CD4-positive, alpha-beta T cell treated with Interleukin-10 for 1 hour (primary cell): ENCODE data around the gene ANKDD1B.
"Not testable (repeated sequence)": the region's sequence is repeated elsewhere in the genome, so short reads cannot be mapped to it uniquely, and the experiment has no call there.

Experiments used
- DNase-seq: peaks from one replicate; pipeline ENCODE4 v3.0.0-alpha.2; 2020

ANKDD1B gene

GRCh38 chr5:75611311-75612225 lies at the start of gene ANKDD1B:
Gene ANKDD1B (plus strand): TSS chr5:75611453. CDS start chr5:75611635, 182 bp downstream.
- DNase-seq, result no peak

- not testable (repeated sequence) for DNase-seq
Measured at GRCh38 chr5:75565991-75566709, 45.1 kb upstream of the ANKDD1B start.

DNA sequence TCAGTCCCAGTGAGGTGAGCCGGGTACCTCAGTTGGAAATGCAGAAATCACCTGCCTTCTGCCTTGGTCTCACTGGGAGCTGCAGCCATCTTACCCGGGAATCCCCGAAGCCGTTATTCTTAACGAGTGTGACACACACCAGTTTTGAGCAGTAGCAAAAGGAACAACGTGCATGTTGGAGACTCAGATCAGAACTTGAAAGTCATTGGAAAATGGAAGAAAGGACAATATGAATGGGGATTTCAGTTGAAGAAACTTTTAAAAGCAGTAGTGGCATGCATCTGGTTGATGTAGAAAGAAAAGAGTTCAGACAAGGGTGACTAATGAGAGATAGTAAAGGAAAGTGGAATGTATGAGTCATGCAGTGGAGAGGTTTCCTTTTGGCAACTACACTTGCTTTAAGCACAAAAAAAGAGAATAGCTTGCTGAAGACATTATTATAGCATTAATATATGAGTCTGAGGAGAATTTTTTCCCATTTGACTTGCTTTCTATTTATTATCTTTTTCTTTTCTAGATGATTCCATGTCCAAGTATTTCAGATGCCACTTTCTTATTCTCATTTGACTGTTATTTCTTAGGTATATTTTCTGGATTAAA lies 44.4 kb upstream of the ANKDD1B start:
- peak; percentile 23 for DNase-seq

DNA sequence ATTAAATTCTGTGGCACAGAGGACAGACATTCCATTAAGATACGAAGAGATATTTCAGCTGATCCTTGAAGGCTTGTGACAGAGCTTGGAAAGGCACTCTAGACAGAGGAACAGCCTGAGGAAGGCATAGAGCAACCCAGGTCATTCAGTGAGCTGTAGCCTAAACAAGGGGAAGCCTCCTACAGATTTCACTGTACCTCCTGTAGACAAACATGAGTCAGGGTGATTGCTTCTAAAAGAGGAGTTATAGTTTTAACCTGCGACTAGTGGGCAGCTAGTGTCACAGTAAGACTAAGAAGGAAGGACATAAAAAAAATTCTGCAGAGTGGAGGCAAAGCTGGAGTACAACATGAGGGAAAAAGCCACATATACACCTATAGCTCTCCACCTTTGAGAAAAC lies 43.5 kb upstream of the ANKDD1B start:
- DNase-seq, result no peak

DNA sequence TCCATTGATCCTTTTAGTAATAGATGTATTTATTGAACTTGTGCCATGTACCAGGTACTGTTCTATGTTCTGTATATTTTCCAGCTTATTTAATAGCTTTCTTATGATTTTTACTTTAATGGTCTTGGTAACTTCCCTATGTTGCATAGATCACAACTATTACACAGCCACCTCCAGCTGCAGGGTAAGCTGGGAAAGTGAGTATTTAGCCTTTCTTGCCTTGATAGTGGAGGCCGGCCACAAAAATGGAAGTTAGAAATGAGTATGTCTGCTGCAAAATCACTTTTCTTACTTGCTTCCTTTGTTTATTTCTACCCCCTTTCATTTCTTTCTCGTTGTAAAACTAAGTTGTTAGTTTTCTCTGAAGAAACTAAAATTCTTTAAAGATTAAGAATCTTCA lies 43.1 kb upstream of the ANKDD1B start:
- DNase-seq, result no peak

DNA sequence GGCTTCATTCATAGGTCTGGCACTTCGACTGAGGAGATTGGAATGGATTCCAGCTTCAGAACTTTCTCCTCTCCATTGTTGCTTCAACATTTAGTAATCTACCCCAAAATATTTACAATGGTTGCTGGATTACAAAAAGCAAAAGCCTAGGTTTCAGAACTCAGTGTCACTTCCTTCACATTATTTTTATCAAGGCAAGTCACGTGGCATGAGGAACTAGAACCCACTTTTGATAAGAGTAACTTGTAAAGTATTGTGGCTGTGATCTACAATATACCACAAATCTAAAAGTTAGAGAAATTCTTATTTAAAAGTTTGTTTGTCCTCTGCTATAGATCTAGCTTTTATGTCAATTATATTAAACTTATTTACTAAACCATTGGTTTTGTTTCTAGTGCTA lies 39.7 kb upstream of the ANKDD1B start:
- no peak for DNase-seq

DNA sequence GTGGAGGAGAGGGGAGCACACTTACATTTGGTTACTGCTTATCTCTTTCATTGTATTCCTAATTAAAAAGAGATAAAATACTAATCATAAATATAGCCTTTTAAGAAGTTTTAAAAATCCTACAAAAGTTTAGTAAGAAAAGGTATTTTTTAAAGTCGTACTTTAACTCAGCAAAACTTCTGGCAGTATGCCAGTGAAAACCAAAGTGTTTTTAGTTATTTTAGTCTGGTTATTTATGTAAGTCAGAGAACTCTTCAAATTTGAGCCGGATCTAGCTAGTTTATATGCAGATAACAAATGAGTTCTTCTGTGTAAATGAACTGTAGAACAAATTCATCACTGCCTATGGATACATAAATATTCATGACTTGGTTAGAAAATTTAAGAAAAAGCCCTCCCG lies 36.5 kb upstream of the ANKDD1B start:
- no peak for DNase-seq

- not testable (repeated sequence) for DNase-seq
Measured at GRCh38 chr5:75578280-75578679, 33.0 kb upstream of the ANKDD1B start.

DNA sequence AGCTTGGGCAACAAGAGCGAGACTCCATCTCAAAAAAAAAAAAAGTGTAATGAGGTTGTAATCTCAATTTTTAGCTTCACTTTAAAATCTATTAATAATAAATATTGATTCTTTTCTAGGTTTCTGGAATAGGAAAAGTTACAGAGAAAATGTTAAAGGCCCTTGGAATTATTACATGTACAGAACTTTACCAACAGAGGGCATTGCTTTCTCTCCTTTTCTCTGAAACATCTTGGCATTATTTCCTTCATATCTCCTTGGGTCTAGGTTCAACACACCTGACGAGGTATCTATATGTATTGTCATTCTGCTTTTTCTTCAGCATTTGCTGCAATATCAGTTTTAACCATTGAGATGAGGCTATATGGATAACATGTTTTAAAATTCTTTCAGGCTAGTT lies 26.6 kb upstream of the ANKDD1B start:
- DNase-seq, result no peak

GRCh38 chr5:75588666-75589065 lies 22.6 kb upstream of the ANKDD1B start:
- no peak for DNase-seq

GRCh38 chr5:75600535-75600934 lies 10.7 kb upstream of the ANKDD1B start:
- DNase-seq, result no peak

DNA sequence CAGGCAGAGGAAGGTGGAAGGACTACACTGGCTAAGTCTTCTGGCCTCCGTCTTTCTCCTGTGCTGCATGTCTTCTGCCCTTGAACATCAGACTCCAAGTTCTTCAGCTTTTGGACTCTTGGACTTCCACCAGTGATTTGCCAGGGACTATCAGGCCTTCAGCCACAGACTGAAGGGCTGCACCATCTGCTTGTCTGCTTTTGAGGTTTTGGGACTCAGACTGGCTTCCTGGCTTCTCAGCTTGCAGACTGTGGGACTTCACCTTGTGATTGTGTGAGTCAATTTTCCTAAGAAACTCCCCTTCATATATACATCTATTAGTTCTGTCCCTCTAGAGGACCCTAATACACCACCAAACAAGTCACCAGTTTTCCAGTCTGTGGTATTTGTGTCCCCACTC lies 9.7 kb upstream of the ANKDD1B start:
- DNase-seq, result no peak

GRCh38 chr5:75601996-75602395 lies 9.3 kb upstream of the ANKDD1B start:
- DNase-seq, result no peak

- DNase-seq, result no peak
Measured at GRCh38 chr5:75603371-75603770, 7.9 kb upstream of the ANKDD1B start.

DNA sequence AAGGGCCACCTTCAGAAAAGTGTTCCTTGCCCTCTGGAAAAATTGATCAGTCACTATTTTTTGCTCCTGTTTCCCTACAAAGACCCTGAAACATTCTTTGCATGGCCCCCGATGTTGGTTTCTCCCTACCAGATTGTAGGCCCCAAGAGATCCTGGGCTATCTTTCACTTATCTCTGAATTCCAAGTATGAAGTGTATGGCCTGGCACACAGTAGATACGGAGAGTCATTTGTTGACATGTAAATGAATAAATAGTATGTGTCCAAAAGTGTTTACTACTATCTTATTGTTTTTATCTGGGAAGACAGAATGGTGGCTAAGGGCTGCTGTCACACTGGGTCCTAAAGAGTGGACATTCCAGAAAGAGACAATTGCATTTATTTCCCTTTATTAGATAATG lies 7.4 kb upstream of the ANKDD1B start:
- no peak for DNase-seq

DNA sequence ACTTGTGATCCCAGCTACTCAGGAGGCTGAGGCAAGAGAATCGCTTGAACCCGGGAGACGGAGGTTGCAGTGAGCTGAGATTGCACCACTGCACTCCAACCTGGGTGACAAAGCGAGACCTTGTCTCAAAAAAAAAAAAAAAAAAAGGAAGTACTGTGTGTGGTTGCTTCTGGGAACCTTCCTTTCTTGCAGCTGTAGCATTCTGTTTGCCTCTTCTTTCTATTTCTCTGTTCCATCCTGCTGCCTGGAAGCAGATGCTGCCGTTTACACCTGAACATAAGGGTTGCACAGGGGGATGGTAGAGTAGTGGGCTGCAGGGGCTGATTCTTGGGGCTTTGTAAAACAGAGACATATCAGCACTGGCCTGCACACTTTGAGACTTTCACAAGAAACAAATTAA lies 3.9 kb upstream of the ANKDD1B start:
- DNase-seq, result not testable (repeated sequence)

DNA sequence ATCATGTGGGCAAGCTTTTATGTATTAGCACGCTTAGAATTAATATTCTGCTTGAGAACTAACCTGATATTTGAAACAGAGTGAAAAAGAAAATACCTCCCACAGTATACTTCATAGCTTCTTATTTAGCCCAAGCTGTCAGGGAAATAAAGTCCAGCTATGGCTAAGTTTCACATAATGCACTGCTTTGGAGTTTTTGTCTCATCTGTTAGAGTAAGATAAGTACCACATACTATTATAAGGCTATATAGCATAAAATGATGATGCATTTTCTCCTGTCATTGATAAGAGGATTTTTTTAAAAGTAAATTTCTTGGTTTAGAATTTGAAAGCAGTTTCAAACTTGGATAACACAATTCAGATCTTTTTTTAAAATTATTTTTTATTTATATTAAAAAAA lies 2.4 kb upstream of the ANKDD1B start:
- no peak for DNase-seq

DNA sequence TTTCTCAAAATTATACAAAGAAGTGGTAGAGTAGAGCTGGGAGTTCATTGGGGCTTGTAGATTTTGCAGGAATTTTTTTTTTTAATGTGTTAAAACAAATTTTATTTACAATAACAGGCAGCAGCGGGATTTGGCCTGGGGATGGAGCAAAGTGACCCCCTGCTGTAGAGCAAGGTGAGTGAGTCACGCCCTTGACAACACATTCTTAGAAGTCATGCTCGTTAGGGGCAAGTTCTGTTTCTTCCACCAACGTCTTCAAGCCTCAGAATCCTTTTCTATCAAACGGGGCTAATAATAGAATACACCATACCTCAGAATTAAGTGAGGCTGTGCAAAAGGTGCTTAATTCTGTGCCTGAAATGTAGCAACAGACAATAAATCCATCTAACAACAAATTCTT lies 1.1 kb upstream of the ANKDD1B start:
- no peak for DNase-seq

DNA sequence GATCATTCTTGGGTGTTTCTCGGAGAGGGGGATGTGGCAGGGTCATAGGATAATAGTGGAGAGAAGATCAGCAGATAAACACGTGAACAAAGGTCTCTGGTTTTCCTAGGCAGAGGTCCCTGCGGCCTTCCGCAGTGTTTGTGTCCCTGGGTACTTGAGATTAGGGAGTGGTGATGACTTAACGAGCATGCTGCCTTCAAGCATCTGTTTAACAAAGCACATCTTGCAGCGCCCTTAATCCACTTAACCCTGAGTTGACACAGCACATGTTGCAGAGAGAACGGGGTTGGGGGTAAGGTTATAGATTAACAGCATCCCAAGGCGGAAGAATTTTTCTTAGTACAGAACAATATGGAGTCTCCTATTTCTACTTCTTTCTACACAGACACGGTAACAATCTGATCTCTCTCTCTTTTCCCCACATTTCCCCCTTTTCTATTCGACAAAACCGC lies 368 bp upstream of the ANKDD1B start:
- DNase-seq, result not testable (repeated sequence)

GRCh38 chr5:75612226-75612569 lies 945 bp downstream of the ANKDD1B start:
- no peak for DNase-seq

- no peak for DNase-seq
Measured at GRCh38 chr5:75612901-75613300, 1.6 kb downstream of the ANKDD1B start.

- DNase-seq, result no peak
Measured at GRCh38 chr5:75614176-75614575, 2.9 kb downstream of the ANKDD1B start.

DNA sequence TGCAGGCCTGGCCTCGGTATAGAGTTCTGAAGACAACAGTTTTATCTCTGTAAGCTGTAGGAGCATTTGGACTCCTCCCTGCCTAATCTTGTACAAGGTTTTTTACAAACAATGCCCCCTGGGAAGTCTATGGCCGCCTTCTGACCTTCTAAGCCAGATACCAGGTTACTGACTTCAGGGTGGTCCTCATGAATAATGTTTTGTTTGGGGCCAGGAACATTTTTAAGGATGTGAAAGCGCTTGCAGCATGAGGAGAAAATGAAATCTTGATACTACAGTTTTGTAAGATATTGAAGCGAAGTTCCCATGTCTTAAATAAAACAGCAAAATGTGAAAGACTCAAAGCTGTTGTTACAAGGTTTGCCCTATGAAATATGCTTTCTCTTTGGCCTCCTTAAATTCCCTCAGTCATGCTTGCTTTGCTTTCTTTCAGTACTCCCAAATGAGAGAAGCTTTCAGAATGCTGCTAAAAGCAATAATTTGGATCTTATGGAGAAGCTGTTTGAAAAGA lies 5.2 kb downstream of the ANKDD1B start:
- DNase-seq, result no peak
